Body of pancreas (tissue), 4 donors: ENCODE data around the gene FBL.
A peak's percentile ranks its signal among the peaks of the same experiment; 100 is the strongest.
"Not testable (repeated sequence)": the region's sequence is repeated elsewhere in the genome, so short reads cannot be mapped to it uniquely, and the experiment has no call there.

Experiments
- POLR2A ChIP-seq, 3 donors: fragments of 450-650 bp; IDR thresholded peaks; one replicate each; pipeline ENCODE4 v1.6.1; 2016; ENCODE audit warnings: antibody characterized with exemption in 3 of 3, mild to moderate bottlenecking in 2 of 3
- TF ChIP-seq, protein P1 (sequence below), 7 experiments: fragments of 450-650 bp in 4 of 7; fragments of 200-600 bp in 3 of 7; sonication (generic) in 3 of 7; IDR thresholded peaks; one replicate each; pipeline ENCODE4 v1.5.1; 2016 to 2019; ENCODE audit warnings: antibody characterized with exemption in 7 of 7

DNA sequence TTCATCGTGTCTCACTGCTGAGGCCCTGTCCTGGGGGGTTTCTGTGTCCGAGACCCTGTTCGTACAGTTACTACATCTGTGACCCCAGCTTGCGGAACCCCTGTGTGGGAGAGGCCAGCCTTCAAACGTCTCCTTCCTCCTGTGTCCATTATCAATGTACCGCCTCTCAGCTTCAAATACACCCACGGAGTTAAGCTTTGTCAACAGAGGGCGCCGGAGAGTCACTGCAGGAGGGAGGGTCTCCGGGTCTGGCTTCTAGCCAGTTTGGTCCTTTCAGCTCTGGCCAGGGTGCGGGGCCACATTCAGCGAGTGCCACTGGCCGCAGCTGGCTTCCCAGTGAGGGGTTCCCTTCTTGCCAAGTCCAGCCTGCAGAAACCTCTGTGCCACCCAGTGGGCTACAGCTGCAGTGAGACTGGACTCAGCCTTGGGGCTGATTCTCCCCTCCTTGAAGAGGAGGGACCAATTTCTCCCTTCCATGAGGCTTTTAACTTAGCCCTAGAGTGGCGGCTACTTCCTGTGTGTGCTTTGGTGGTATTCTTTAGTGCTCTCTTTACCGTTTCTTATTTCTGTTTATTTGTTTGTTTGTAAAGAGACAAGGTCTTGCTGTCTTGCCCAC, 35.4 kb upstream of the FBL start:
- TF ChIP-seq POLR2A (IDR thresholded peaks at IDR 0.05), result not testable (repeated sequence)
- TF ChIP-seq, protein P1, sequence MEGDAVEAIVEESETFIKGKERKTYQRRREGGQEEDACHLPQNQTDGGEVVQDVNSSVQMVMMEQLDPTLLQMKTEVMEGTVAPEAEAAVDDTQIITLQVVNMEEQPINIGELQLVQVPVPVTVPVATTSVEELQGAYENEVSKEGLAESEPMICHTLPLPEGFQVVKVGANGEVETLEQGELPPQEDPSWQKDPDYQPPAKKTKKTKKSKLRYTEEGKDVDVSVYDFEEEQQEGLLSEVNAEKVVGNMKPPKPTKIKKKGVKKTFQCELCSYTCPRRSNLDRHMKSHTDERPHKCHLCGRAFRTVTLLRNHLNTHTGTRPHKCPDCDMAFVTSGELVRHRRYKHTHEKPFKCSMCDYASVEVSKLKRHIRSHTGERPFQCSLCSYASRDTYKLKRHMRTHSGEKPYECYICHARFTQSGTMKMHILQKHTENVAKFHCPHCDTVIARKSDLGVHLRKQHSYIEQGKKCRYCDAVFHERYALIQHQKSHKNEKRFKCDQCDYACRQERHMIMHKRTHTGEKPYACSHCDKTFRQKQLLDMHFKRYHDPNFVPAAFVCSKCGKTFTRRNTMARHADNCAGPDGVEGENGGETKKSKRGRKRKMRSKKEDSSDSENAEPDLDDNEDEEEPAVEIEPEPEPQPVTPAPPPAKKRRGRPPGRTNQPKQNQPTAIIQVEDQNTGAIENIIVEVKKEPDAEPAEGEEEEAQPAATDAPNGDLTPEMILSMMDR (IDR thresholded peaks at IDR 0.05), result peak in 3 of 7 experiments; percentile 8 to 16 (median 15)
